ENCODE results near the gene ACTRT2. TPM values are rescaled to one million over a fixed set of nuclear protein-coding genes. Genes with fewer than 3 reads are reported as not detected.

The ACTRT2 gene
- total RNA-seq, 4 donors from 2014 or later = not detected

DNA sequence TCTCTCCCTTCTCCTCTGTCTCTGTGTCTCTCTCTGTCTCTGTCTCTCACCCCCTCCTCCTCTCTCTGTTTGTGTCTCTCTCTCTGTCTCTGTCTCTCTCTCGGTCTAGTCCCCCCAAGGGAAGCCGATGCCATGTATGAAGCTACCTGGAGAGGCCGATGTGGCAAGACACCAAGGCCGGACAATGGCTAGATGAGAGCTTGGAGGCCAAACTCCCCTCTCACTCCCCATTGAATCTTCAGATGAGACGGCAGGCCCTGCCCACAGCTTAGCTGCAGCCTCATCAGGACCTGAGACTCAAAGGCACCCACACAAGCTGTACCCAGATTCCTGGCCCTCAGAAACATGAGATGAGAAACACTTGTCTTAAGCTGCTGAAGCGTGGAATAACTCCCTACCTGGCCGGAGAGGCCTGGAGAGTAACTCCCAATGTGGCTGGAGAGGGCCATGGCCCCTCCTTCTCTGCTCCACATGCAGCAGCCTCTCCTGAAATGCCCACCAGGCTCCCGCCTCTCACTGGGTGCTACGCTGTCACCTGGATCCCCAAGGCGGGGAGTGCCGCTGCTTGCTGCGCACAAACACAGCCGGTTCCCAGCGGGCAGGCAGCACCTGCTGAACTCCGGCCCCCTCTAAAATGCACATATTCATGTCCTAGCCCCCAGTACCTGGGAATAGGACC, 7.8 kb upstream of the ACTRT2 start:
- H3K4me3 ChIP-seq = no peak overlapping the region
- peaks cover 3 to 92% (median 17%) of the 10 kb centered on the region in 4 donors for H3K27me3 ChIP-seq
- 82% methylated on average over 7 of the region's 15 CpGs for WGBS
- H3K27ac ChIP-seq (replicated peaks in 1 of 4) = no peak overlapping the region
- TF ChIP-seq POLR2A (IDR thresholded peaks at IDR 0.05; ENCODE audit: low read depth) = no peak
- TF ChIP-seq POLR2AphosphoS5 (IDR thresholded peaks at IDR 0.05) = no peak
- TF ChIP-seq, protein P1, sequence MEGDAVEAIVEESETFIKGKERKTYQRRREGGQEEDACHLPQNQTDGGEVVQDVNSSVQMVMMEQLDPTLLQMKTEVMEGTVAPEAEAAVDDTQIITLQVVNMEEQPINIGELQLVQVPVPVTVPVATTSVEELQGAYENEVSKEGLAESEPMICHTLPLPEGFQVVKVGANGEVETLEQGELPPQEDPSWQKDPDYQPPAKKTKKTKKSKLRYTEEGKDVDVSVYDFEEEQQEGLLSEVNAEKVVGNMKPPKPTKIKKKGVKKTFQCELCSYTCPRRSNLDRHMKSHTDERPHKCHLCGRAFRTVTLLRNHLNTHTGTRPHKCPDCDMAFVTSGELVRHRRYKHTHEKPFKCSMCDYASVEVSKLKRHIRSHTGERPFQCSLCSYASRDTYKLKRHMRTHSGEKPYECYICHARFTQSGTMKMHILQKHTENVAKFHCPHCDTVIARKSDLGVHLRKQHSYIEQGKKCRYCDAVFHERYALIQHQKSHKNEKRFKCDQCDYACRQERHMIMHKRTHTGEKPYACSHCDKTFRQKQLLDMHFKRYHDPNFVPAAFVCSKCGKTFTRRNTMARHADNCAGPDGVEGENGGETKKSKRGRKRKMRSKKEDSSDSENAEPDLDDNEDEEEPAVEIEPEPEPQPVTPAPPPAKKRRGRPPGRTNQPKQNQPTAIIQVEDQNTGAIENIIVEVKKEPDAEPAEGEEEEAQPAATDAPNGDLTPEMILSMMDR (IDR thresholded peaks at IDR 0.05) = no peak
- no peak for TF ChIP-seq EP300 (IDR thresholded peaks at IDR 0.05)
- no peak for DNase-seq (ENCODE audit: extremely low spot score)
- peaks cover 0 to 8% (median 3%) of the 10 kb centered on the region in 4 donors for H3K9me3 ChIP-seq
- peaks cover 3 to 18% (median 15%) of the 10 kb centered on the region in 4 donors for H3K4me1 ChIP-seq
- no peaks in the 10 kb centered on the region for H3K36me3 ChIP-seq
- intact Hi-C loops (cut with DNase I) = loop anchor here (2.0 to 5.0 kb wide), 2 partner anchors 269 to 411 kb away; no protein-coding TSS in a partner anchor

DNA sequence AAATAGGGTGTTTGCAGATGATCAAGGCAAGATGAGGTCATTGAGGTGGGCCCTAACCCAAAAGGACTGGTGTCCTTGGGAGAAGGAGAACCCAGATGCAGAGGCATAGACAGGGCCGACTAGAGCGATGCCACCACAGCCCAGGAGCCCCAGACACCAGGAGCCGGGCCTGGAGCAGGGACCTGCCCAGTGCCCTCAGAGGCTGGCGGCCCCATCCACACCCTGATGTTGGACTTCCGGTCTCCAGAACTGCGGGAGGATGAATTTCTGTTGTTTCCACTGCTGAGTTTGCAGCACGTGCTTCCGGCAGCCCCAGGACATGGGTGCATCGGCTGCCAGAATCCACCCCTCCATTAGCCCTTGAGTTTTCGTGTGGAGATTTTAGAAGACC, 7.2 kb upstream of the ACTRT2 start:
- Histone ChIP-seq H3K4me1 (peaks cover 3 to 18% (median 15%) of the 10 kb centered on the region in 4 donors), H3K9me3 (peaks cover 0 to 3% (median under 1%) of the 10 kb centered on the region in 4 donors), H3K4me3 (no peak overlapping the region), H3K27me3 (peaks cover 3 to 92% (median 17%) of the 10 kb centered on the region in 4 donors), H3K36me3 (no peaks in the 10 kb centered on the region), H3K27ac (replicated peaks in 1 of 4) (no peak overlapping the region)
- 87% methylated on average over 4 of the region's 10 CpGs for WGBS
- DNase-seq (ENCODE audit: extremely low spot score) = no peak
- intact Hi-C loops (cut with DNase I) = loop anchor here (5.0 kb wide), 1 partner anchor 268 kb away; no protein-coding TSS in a partner anchor
- TF ChIP-seq EP300 (IDR thresholded peaks at IDR 0.05) (no peak), POLR2A (IDR thresholded peaks at IDR 0.05; ENCODE audit: low read depth) (no peak), POLR2AphosphoS5 (IDR thresholded peaks at IDR 0.05) (no peak)
- TF ChIP-seq, protein P1 (IDR thresholded peaks at IDR 0.05) = no peak

DNA sequence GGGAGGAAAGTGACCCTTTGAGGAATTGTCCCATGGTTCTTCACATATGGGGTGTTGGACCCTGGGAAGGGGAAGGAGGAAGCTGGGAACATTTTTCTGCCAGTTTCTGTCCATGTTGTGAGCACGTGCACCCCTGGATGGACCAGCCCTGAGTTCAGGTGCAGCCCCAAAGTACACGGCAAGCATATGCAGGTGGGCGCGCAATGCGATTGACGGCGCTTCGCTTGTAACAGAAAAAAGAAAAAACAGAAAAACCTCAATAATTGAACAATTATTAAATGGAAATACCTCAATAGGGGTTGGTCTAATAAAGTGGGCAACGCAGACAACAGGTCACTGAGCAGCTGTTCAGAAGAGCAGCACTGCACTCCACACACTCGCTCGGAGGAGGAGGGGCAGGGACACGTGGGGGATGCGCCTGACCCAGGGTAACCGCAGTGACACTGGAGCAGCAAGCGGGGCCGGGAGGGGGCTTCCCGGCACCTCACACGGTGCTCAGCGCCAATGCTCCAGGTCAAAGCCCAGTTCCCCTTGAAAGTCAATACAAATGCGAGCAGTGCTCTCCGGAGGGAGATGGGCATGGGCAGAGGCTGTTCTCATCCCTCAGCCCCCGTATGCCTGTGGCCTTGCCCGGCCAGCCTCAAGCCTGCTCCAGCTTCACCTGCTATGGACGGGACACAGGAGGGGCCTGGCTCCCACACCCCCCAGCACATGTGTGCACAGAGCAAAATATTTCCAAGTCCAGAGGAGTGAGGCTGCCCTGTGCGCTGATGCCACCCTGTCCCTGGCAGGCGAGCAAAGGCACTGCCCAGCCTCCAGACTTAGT, 6.6 kb upstream of the ACTRT2 start:
- intact Hi-C loops (cut with DNase I) = loop anchor here (5.0 kb wide), 1 partner anchor 268 kb away; no protein-coding TSS in a partner anchor
- peaks cover 3 to 18% (median 15%) of the 10 kb centered on the region in 4 donors for H3K4me1 ChIP-seq
- 71% methylated on average over 24 of the region's 26 CpGs for WGBS
- TF ChIP-seq EP300 (IDR thresholded peaks at IDR 0.05) = no peak
- no peak for TF ChIP-seq POLR2A (IDR thresholded peaks at IDR 0.05; ENCODE audit: low read depth)
- no peak for TF ChIP-seq POLR2AphosphoS5 (IDR thresholded peaks at IDR 0.05)
- TF ChIP-seq, protein P1 (IDR thresholded peaks at IDR 0.05) = no peak
- H3K9me3 ChIP-seq = no peaks in the 10 kb centered on the region
- DNase-seq (ENCODE audit: extremely low spot score) = no peak
- H3K4me3 ChIP-seq = no peak overlapping the region
- H3K36me3 ChIP-seq = no peaks in the 10 kb centered on the region
- H3K27me3 ChIP-seq = peaks cover 3 to 92% (median 17%) of the 10 kb centered on the region in 4 donors
- no peak overlapping the region for H3K27ac ChIP-seq (replicated peaks in 1 of 4)

DNA sequence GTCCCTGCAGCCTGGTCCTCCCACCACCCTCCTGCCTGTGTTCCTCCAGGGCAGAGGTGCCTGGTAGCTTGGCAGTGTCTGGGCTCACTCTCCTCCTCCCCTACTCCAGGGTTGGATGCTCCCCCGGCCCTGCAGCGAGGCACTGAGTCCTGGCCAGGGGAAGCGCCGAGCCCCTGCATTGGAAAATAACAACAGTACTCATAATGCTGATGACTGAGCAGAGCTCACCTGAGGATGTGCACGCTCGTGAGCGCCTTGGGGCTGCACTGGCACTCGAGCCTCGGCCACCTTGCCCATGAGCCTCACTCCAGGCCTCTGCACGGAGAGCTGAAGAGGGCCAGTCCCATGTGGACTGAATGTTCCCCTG, 6.0 kb upstream of the ACTRT2 start:
- Histone ChIP-seq H3K4me3 (no peak overlapping the region), H3K9me3 (no peaks in the 10 kb centered on the region), H3K4me1 (peaks cover 3 to 18% (median 15%) of the 10 kb centered on the region in 4 donors), H3K36me3 (no peaks in the 10 kb centered on the region), H3K27me3 (peaks cover 3 to 91% (median 17%) of the 10 kb centered on the region in 4 donors), H3K27ac (replicated peaks in 1 of 4) (no peak overlapping the region)
- no peak for TF ChIP-seq EP300 (IDR thresholded peaks at IDR 0.05)
- WGBS = 100% methylated on average over 4 of the region's 10 CpGs
- intact Hi-C loops (cut with DNase I) = no loop called here
- no peak for DNase-seq (ENCODE audit: extremely low spot score)

DNA sequence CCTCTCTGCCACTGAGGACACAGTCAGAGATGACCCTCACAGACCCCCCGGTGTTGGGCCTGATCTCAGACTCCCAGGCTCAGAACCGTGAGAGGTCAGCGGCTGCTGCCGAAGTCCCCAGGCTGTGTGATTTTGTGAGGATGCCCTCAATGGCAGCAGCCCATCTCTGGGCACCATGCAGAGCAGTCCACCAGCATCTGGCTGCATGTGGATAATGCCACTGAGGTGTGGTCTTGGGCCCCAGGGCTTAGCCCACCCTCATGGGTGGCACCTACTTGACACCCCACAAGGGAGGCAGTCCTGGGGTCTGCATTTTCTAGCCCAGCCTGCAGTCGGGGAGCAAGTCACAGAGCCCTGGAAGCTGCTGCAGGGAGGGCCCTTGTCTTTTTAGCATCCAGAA, 5.5 kb upstream of the ACTRT2 start:
- H3K27ac ChIP-seq (replicated peaks in 1 of 4) = no peak overlapping the region
- DNase-seq (ENCODE audit: extremely low spot score) = no peak
- no peak for TF ChIP-seq POLR2A (IDR thresholded peaks at IDR 0.05; ENCODE audit: low read depth)
- TF ChIP-seq, protein P1 (IDR thresholded peaks at IDR 0.05) = no peak
- no peak for TF ChIP-seq POLR2AphosphoS5 (IDR thresholded peaks at IDR 0.05)
- no peak for TF ChIP-seq EP300 (IDR thresholded peaks at IDR 0.05)
- H3K4me1 ChIP-seq = peaks cover 3 to 18% (median 15%) of the 10 kb centered on the region in 4 donors
- WGBS = 100% methylated on average over 2 of the region's 5 CpGs
- H3K4me3 ChIP-seq = no peak overlapping the region
- peaks cover 3 to 94% (median 17%) of the 10 kb centered on the region in 4 donors for H3K27me3 ChIP-seq
- H3K9me3 ChIP-seq = no peaks in the 10 kb centered on the region
- intact Hi-C loops (cut with DNase I) = no loop called here
- no peaks in the 10 kb centered on the region for H3K36me3 ChIP-seq

All from esophagus muscularis mucosa (tissue), 4 donors.